ENCODE measurements around the gene TFDP1.

TFDP1 gene

GRCh38 chr13:113601166-113602070 lies 16.9 kb downstream of the TFDP1 start:
- DNase-seq = no peak

- DNase-seq = no peak
These were observed 17.9 kb downstream of the TFDP1 start for GRCh38 chr13:113602291-113602988.

GRCh38 chr13:113603116-113603710 lies 18.7 kb downstream of the TFDP1 start:
- no peak for DNase-seq

- no peak for DNase-seq
These were observed 19.6 kb downstream of the TFDP1 start for GRCh38 chr13:113604186-113604585.

GRCh38 chr13:113605461-113605860 lies 20.9 kb downstream of the TFDP1 start:
- DNase-seq = no peak

- no peak for DNase-seq
These were observed 21.4 kb downstream of the TFDP1 start for GRCh38 chr13:113605866-113606438.

GRCh38 chr13:113607056-113607888 lies 22.7 kb downstream of the TFDP1 start:
- DNase-seq = no peak

- DNase-seq = no peak
These were observed 23.5 kb downstream of the TFDP1 start for GRCh38 chr13:113607889-113608635.

- no peak for DNase-seq
These were observed 24.5 kb downstream of the TFDP1 start for GRCh38 chr13:113608967-113609533.

GRCh38 chr13:113609616-113610015 lies 25.1 kb downstream of the TFDP1 start:
- no peak for DNase-seq

GRCh38 chr13:113610266-113610665 lies 25.7 kb downstream of the TFDP1 start:
- no peak for DNase-seq

- no peak for DNase-seq
These were observed 27.4 kb downstream of the TFDP1 start for GRCh38 chr13:113611996-113612395.

GRCh38 chr13:113612607-113613006 lies 28.1 kb downstream of the TFDP1 start:
- no peak for DNase-seq

- DNase-seq = no peak
These were observed 29.3 kb downstream of the TFDP1 start for GRCh38 chr13:113613789-113614379.

- DNase-seq = no peak
These were observed 31.8 kb downstream of the TFDP1 start for GRCh38 chr13:113616281-113616906.

- DNase-seq = no peak
These were observed 32.6 kb downstream of the TFDP1 start for GRCh38 chr13:113616991-113617749.

GRCh38 chr13:113617961-113618360 lies 33.4 kb downstream of the TFDP1 start:
- no peak for DNase-seq

- no peak for DNase-seq
These were observed 33.9 kb downstream of the TFDP1 start for GRCh38 chr13:113618455-113618854.

GRCh38 chr13:113620036-113620796 lies 35.7 kb downstream of the TFDP1 start:
- no peak for DNase-seq
